GM12872 (cell line): ENCODE measurements around the gene NBAS.

Experiments used
- CTCF ChIP-seq: IDR thresholded peaks from 3 replicates; pipeline ENCODE4 v1.5.1; 2011; ENCODE audit warnings: low read depth, mild to moderate bottlenecking, low read length, moderate library complexity; ENCODE audit not compliant: insufficient read depth

The NBAS gene

GRCh38 chr2:15531095-15531854, 29.9 kb downstream of the NBAS start:
- TF ChIP-seq CTCF, result no peak

- no peak for TF ChIP-seq CTCF
These were observed 33.9 kb downstream of the NBAS start for GRCh38 chr2:15527074-15527739.

GRCh38 chr2:15521641-15522181, 39.4 kb downstream of the NBAS start:
- no peak for TF ChIP-seq CTCF

GRCh38 chr2:15520346-15520745, 40.8 kb downstream of the NBAS start:
- TF ChIP-seq CTCF, result no peak

- TF ChIP-seq CTCF, result no peak
These were observed 43.3 kb downstream of the NBAS start for GRCh38 chr2:15517793-15518192.

GRCh38 chr2:15511686-15512085, 49.4 kb downstream of the NBAS start:
- TF ChIP-seq CTCF, result no peak

- no peak for TF ChIP-seq CTCF
These were observed 50.6 kb downstream of the NBAS start for GRCh38 chr2:15510552-15510951.
